Epidermal melanocyte (primary cell): ENCODE measurements around the gene AHCYL1.

ENCODE experiments used
- DNase-seq: peaks from one replicate; pipeline ENCODE4 v3.0.0; 2011; ENCODE audit warnings: low spot score; ENCODE audit not compliant: insufficient read length

The AHCYL1 gene

DNA sequence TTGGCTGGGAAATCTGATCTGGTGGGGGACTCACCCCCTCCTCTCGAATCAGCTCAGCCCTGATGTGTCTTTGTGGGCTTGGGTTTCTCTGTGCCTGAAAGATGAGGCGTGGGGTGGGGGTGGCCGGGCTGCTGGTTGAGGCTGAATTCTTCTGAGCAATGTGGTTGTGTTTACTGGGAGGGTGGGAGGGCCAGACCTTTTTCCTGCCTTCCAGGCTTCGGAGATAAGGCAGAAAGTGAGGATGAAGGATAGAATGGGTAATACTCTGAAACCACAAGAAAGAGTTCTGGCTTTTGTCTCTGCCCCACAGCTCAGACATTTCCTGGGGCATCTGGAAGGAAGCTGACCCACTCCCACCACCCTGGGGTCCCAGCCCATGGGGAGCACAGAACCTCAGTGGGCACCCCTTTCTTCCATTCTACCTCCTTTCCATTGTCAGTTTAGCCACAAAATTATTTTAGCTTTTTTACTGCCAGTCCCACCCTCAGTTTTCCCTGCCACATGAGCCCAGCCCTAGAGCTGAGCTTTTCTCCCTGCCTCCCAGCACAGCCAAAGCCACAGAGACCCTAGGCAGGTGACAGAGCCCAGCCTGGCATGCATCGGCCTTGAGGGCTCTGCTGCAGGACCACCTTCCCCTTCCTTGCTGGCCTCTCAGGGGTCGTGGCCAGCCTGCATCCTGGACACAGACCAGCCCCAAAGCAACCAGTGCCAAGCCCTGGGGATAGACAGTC is 74.7 kb downstream of the AHCYL1 start:
- DNase-seq = no peak

DNA sequence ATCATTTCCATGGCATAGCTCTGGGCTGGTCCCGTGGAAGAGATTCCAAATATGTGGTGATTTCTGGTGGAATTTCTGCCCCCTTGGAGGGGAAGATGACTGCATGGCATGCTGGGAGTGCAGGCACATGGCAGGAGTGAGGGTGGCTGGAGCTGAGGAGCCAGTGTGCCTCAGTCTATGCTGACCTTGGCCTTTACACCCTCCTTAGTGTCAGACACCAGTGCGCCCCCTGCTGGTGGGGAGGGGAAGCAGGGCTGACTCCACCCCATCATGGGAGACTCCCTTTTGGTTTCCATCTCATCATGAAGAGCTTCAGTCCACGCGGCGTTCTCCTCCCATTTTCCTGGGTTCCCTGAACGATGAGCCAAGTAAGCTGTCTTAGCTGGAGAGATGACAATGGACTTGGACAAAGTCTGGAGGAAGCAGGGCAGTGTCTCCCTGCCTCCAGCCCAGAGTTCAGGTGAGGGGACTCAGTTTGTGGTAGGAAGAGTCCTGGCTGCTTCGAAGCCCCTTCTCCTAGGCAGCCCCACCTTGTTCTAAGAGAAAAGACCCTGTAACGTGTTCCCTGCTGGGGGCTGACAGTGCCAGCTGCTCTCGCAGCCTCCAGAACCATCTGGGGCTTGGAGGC is 75.6 kb downstream of the AHCYL1 start:
- no peak for DNase-seq

DNA sequence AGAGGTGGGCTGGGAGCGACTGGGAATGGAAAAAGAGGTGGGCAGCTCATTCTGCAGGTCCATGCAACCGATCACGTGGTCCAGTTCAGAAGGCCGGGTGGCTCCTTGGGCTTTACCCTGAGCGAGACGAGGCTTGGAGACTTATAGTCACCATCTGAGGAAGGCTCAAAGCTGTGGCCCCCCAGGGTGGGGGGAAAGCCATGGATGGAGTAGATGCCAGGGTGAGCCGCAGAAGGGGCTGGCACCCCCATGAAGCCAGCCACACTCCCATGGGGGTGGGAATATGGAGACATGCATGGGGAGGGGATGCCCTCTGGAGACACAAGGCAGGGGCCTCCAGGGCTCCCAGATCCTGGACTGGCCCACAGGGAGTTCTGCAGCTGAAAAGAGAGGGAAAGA is 76.1 kb downstream of the AHCYL1 start:
- DNase-seq = no peak

DNA sequence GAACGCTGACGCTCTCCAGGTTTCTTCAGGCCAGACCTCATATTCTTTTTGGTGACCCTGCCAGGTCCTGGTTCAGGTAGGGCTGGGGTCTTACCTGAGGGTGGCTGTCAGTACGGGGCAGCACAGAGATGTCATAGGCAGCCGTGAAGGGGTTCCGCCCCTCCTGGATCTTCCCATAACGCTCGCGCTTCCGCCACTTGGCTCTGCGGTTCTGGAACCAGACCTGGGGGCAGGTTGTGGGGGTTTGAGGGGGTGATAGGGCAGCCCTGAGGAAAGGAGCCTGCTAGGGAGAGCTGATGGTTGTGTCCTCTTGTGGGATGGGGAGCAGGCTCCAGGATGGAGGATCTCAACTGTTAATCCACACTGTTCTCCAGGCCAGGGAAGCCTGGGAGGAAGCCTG is 76.8 kb downstream of the AHCYL1 start:
- no peak for DNase-seq

DNA sequence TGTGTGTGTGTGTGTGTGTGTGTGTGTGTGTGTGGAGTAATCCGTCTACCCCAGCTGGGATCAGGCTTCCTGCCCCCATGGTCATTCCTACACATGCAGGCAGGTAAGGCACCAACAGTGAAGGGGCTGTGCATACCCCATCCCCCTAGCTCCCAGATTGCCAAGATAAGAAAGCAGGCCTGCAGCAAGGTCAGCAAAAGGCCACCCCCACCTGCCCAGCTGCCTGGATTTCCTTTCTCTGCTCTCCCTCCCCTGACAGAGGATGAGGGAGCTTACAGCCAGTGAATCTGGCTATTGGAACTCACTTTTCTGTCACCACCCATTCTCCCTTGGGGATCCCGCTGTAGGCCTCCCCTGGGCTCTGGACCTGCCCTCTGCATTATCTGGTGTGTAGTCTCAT is 78.0 kb downstream of the AHCYL1 start:
- DNase-seq = no peak

DNA sequence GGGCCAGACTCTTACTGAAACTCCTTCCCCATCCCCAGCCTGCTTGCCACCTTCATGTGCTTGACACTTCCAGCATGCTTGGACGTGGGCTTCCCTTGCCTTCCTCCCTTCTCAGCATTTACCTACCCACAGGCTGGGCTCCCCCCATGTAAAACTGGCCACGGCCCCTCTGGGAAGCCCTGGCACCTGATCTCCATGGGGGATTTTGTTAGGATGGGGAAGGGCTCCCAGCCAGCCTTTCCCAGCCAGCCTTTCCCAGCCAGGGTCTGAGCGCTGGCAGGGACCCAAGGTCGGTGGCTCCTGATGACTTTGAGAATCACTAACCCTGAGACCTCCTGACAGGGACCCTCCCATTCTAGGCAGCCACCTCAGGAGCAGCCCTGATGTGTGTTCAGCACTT is 79.2 kb downstream of the AHCYL1 start:
- no peak for DNase-seq

DNA sequence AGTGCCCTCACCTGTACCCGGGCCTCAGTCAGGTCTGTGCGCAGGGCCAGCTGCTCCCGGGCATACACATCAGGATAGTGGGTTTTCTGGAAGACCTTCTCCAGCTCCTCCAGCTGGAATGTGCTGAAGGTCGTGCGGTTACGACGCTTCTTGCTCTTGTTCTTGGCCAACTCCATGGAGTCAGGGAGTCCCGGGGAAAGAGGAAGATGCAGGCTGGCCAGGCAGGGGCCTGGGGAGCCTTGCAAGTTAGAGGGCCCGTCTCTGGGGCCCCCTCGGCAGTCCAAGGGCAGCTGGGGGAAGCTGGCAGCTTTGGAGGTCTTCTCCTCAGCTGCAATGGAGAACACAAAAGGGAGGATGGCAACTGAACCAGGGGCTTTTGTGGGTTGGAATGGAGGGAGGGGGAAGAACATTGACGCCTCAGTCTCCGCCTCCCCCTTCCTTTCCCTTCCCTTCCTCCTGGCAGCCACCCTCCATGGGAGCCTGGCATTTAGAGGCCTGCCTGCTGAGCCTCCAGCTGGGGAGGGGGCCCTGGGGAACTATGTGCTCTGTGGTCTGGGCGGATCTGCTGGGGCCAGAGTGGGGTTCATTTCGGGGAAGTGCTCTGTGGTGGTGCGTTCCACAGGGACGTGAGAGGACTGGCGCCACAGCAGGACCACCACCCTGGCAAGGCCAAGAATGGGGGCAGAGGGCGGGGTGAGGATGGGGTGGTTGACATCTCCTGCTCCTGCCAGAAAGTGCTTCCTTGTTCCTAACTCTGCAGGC is 80.2 kb downstream of the AHCYL1 start:
- DNase-seq = no peak

DNA sequence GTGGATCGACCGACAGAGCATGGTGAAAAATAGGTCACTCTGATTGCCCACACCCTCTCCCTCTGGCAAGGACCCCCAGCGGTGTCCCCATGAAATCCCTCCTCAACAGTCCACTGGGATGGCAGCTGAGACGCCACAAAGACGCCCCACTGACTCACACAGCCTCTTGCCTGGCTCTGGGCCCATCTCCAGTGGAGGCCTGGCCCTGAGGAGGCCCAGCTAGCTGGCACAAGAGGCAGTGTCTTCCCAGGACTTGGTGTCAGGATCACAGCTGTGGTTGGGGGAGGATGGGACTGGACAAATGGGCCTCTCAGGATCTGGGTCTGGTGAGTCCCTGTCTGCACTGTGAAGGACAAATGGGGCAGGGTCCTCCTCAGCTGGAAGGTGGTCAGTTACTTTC is 81.3 kb downstream of the AHCYL1 start:
- no peak for DNase-seq

DNA sequence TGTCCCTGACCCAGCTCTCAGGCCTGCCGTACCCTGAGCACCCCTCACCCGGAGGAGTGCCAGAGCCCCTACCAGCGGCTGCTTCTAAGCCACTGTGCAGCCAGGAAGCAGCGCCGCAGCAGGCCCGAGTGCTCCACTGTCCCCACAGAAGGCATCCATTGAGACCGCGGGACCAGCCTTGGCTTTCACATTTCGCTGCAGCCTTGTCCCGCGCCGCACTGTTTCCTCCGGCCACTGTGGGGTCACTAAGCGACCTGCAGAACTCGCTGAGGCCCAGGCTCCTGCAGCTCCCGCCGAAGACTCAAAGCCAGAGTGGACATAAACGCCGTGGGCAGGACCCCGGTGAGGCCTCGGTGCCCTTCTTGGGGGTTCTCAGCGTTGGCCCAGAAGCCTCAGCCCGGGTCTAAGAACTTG is 82.9 kb downstream of the AHCYL1 start:
- no peak for DNase-seq

DNA sequence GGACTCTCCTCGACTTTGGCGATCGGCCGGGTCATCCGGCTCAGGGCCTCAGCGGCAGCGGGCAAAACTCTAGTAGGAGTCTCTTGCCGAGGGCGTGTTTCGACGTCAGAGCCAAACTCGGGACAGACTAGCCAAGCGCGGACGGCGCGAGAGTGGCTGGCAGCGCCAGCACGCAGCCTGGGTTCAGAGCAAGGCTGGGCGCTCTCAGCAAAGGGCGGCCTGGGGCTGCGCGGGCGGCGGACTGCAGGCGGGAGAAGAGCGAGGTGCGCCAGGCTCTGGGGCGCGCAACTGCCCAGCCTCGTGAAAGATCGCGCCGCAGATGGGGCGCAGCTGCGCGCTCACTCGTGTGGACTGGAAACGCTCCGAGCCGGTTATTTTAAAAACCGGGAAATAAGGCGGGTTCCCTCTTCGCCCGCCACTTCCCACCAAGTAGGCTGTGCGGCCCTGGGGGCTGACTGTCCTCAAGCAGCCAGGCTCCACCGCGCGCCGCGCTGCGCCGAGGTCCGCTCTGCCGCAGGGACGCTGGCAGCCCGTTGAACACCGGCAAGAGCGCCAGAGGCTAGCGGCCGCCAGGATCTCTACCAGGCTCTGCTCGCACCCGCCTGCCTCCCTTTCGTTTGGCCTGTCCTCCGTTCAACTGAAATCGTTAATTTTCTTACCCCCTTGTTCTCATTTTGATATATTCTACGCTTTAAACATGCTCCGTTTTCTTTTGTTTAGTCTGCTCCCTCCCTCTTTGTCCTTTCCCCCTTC is 83.5 kb downstream of the AHCYL1 start:
- no peak for DNase-seq

DNA sequence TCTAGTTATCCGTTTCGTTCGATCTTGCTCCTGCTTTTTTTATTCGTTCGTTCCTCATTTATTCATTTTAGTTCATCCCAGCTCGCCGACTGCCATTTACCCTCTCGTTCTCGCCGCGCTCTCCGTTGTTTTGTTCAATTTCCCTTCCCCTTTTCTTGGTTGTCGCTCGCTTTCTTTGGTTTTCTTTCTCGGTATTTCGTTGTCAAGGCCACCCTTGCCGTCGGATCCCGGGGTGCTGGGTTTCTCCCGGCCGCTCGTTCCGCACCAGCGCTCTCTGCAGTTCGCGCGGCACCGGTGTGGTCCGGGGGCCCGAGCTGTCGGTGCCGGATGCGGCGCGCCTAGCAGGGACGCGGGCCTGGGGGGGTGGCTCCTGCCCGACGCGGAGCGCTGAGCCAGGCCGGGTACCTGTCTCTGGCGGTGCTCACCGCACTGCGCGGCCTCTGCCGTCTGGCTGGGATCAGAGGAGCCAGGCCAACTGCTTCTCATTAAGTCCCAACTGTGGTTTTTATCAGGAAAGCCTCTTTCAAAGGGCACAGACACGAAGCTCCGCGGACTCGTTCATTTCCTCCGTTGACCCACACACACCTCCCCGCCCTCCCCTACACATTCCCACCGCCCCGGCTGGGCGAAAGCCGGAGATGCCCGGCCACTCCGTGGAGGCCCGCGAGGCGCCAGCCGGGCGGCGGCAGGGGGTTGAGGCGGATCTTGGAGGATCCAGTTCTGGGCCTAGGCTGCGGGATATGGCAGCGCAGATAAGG is 84.3 kb downstream of the AHCYL1 start:
- no peak for DNase-seq

DNA sequence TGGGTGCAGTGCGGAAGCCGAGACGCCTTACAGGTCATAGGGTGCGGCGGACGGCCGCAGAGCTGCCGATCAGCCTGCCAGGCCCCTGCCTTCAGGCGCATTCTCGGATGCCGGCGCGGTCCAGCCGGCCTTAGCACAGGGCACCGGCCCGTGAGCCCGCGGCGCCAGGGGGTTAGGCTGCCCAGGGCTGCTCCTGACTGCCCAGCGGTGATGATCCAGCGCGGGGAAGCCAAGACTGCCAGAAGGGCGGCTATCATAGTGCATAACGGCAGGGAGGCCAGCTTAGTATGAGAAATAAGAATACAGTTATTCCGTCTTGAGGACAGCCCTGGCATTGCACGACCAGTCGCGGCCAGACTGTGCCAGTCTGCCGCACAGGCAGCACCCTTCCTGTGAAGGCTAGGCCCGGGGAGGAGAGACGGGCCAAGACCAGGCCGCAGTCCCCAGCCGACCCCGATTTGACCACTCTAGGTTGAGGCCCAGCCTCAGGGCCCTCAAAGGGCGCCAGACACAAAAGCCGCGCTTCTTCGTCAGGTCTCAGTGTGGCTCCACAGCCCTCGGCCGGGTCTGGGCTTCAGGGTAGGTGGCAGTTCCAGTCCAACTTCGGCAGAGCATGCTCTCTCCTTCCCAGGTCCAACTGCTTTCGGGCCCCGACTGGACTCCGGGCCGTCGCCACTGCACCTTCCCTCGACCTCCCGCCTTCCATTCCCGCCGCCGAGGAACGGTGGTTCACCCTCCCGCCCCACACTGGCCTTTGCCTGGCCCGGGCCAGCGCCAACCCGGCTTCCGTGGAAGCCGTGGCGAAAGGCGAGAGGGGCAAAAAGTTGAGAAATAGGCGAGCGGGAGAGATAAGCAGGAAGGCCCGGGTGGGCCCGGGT is 85.1 kb downstream of the AHCYL1 start:
- no peak for DNase-seq

DNA sequence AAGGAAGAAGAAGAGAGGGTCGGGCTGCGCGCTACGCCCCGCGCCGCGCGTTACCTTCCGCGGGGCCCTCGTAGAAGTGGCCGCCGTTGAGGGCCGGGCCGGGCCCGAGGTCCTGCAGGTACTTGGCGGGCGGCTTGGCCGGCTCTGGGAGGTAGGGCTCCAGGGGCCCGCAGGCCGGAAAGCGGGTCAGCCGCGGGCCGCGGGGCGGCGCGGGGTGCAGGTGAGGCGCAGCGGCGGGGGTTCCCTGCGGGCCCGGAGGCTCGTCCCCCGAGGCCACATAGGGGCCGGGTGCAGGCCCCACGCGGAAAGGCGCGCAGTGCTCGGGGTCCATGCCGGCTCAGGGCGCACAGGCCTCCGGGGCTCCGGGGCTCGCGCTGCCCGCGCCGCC is 85.7 kb downstream of the AHCYL1 start:
- no peak for DNase-seq

DNA sequence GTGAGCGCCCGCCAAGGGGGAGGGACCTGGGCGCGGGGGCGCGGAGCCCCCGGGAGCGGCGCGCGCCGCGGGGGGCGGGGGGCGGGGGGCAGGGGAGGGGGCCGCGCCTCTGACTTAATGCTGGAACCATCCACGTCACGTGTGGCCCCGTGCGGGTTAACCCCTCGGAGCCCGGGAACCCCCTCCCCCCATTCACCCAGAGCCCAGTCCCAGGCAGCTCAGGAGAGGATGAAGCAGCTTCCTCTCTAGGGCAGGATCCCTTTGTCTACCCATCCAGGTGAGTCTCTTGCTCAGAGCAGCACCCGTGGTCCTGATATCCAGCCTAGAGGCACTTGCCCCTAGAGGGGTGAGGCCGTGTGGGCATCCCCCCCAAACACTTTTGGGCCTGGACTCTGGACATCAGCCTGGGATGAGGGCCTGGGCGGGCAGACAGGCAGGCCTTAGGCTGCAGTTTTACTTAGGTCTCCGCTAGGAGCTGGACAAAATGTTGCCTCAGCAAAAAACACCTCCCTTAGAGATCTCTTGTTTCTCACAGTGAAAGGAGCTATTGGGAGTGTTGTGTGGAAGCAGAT is 86.2 kb downstream of the AHCYL1 start, which contains the start of gene ALX3:
Gene ALX3, minus strand, starts transcription at position 2 of the 572 bp plus-strand sequence. CDS start 60 bp downstream, outside the sequence.
- no peak for DNase-seq
